SK-N-SH (cell line): ENCODE measurements around the gene ASMTL. TPM values are rescaled to one million over a fixed set of nuclear protein-coding genes. Genes with fewer than 3 reads are reported as not detected.
A peak's percentile ranks its signal among the peaks of the same experiment; 100 is the strongest.

ENCODE experiments used
- CTCF ChIA-PET: fragments of 300-600, 350-600 bp; formaldehyde crosslinking; extraction: SDS; loops from one replicate; lab custom pipeline; 2021; lab: Yijun Ruan, JAX
- POLR2A ChIA-PET: fragments of 350-600 bp; sonication (Branson Sonifier 250); formaldehyde crosslinking; extraction: SDS; loops from one replicate; lab custom pipeline; 2020; ENCODE audit warnings: antibody characterized with exemption, inconsistent platforms; lab: Yijun Ruan, JAX
- DNase-seq: peaks from one replicate; pipeline ENCODE4 v3.0.0; 2012
- H2AFZ ChIP-seq: fragments of 200-600 bp; sonication (generic); 2 replicates; pipeline ENCODE4 v1.8.1; 2016; ENCODE audit warnings: antibody characterized with exemption, mild to moderate bottlenecking, low read depth
- H3F3A ChIP-seq: fragments of 200-600 bp; sonication (generic); replicated peaks from 2 replicates; pipeline ENCODE3; 2016; ENCODE audit warnings: antibody characterized with exemption, mild to moderate bottlenecking; ENCODE audit not compliant: insufficient read depth
- H3K27ac ChIP-seq, 2 experiments: fragments of 200-500 bp in 1 of 2; fragments of 200-600 bp in 1 of 2; sonication (Bioruptor generic) in 1 of 2; sonication (generic), shearing (Covaris generic) in 1 of 2; 2 replicates each; pipeline versions ENCODE4 v1.5.1 to v1.6.1; 2014 to 2016; ENCODE audit warnings: low read depth in 2 of 2, inconsistent platforms in 1 of 2, low read length in 1 of 2, mild to moderate bottlenecking in 1 of 2, mixed read lengths in 1 of 2
- H3K27me3 ChIP-seq: fragments of 200-600 bp; sonication (generic), shearing (Covaris generic); 2 replicates; pipeline ENCODE4 v1.6.1; 2016; ENCODE audit warnings: mixed run types; ENCODE audit not compliant: insufficient read depth
- H3K36me3 ChIP-seq, 2 experiments: fragments of 200-500 bp in 1 of 2; fragments of 200-600 bp in 1 of 2; sonication (Bioruptor generic) in 1 of 2; sonication (generic) in 1 of 2; replicated peaks in 1 of 2; 2 replicates each; pipeline versions ENCODE3 to v1.5.1; 2014 to 2016; ENCODE audit warnings: low read length in 1 of 2, mild to moderate bottlenecking in 1 of 2; ENCODE audit not compliant: insufficient read depth in 2 of 2, control insufficient read depth in 1 of 2
- H3K4me1 ChIP-seq, 2 experiments: fragments of 200-500 bp in 1 of 2; fragments of 200-600 bp in 1 of 2; sonication (Bioruptor generic) in 1 of 2; sonication (generic), shearing (Covaris generic) in 1 of 2; 2 replicates each; pipeline versions ENCODE4 v1.5.1 to v1.6.1; 2014 to 2016; ENCODE audit warnings: low read depth in 1 of 2, low read length in 1 of 2, mixed run types in 1 of 2; ENCODE audit not compliant: insufficient read depth in 2 of 2, control insufficient read depth in 1 of 2
- H3K4me2 ChIP-seq: fragments of 200-600 bp; sonication (generic), shearing (Covaris generic); 2 replicates; pipeline ENCODE4 v1.6.1; 2017; ENCODE audit warnings: mixed run types
- H3K4me3 ChIP-seq, 2 experiments: fragments of 200-500 bp in 1 of 2; fragments of 200-600 bp in 1 of 2; sonication (Bioruptor generic) in 1 of 2; sonication (generic), shearing (Covaris generic) in 1 of 2; 2 replicates each; pipeline versions ENCODE4 v1.5.1 to v1.8.1; 2014 to 2016; ENCODE audit warnings: low read depth in 2 of 2, inconsistent platforms in 1 of 2, low read length in 1 of 2, mild to moderate bottlenecking in 1 of 2, mixed read lengths in 1 of 2, moderate library complexity in 1 of 2
- H3K79me2 ChIP-seq: fragments of 200-600 bp; sonication (generic); 2 replicates; pipeline ENCODE4 v1.8.1; 2017; ENCODE audit warnings: mild to moderate bottlenecking; ENCODE audit not compliant: insufficient read depth
- H3K9ac ChIP-seq: fragments of 200-600 bp; sonication (generic); 2 replicates; pipeline ENCODE4 v1.6.1; 2017; ENCODE audit warnings: mixed run types
- H3K9me2 ChIP-seq: fragments of 200-600 bp; sonication (generic); 2 replicates; pipeline ENCODE4 v1.6.1; 2017; ENCODE audit warnings: mixed run types
- H3K9me3 ChIP-seq: fragments of 200-600 bp; sonication (generic); 2 replicates; pipeline ENCODE4 v1.6.1; 2017; ENCODE audit warnings: mixed run types, mild to moderate bottlenecking, moderate library complexity
- H4K20me1 ChIP-seq: fragments of 200-600 bp; sonication (generic); 2 replicates; pipeline ENCODE4 v1.6.1; 2017; ENCODE audit warnings: mild to moderate bottlenecking, mixed run types; ENCODE audit not compliant: insufficient read depth
- CHD2 ChIP-seq: fragments of 150-350 bp; IDR thresholded peaks from 2 replicates; pipeline ENCODE4 v1.6.1; 2018; ENCODE audit warnings: low read length; ENCODE audit not compliant: partially characterized antibody
- EP300 ChIP-seq, 2 experiments: IDR thresholded peaks; 2 replicates each; pipeline versions ENCODE4 v1.4.0 to v1.6.1; 2012; ENCODE audit warnings: borderline replicate concordance in 1 of 2, low read depth in 1 of 2, low read length in 1 of 2
- FOSL2 ChIP-seq: IDR thresholded peaks from 2 replicates; pipeline ENCODE4 v1.4.0; 2012; ENCODE audit warnings: low read depth, mild to moderate bottlenecking, moderate library complexity, borderline replicate concordance
- FOXM1 ChIP-seq: IDR thresholded peaks from 2 replicates; pipeline ENCODE4 v1.4.0; 2012; ENCODE audit warnings: low read depth, mild to moderate bottlenecking
- GABPA ChIP-seq: IDR thresholded peaks from 2 replicates; pipeline ENCODE4 v1.4.0; 2012; ENCODE audit warnings: low read depth, mild to moderate bottlenecking
- MXI1 ChIP-seq: IDR thresholded peaks from 2 replicates; pipeline ENCODE4 v1.6.1; 2012; ENCODE audit warnings: mild to moderate bottlenecking, low read depth, low read length, improper control_type of control experiment
- NRF1 ChIP-seq: IDR thresholded peaks from 2 replicates; pipeline ENCODE4 v1.6.1; 2012; ENCODE audit warnings: low read depth, mild to moderate bottlenecking, low read length
- POLR2AphosphoS5 ChIP-seq: IDR thresholded peaks from 2 replicates; pipeline ENCODE4 v1.6.1; 2012; ENCODE audit warnings: low read depth, low read length
- SMC3 ChIP-seq: IDR thresholded peaks from 2 replicates; pipeline ENCODE4 v1.6.1; 2012; ENCODE audit warnings: low read depth, low read length, improper control_type of control experiment
- TAF1 ChIP-seq: IDR thresholded peaks from 2 replicates; pipeline ENCODE4 v1.6.1; 2012; ENCODE audit warnings: low read depth, mild to moderate bottlenecking, low read length, moderate library complexity, borderline replicate concordance
- YY1 ChIP-seq: IDR thresholded peaks from 2 replicates; pipeline ENCODE4 v1.4.0; 2012; ENCODE audit warnings: low read depth, mild to moderate bottlenecking
- WGBS: methylation state at CpG from one replicate; pipeline ENCODE4 v1.1.6; 2017; ENCODE audit warnings: low lambda C conversion rate; 5-methylcytosine and 5-hydroxymethylcytosine counted together
- polyA plus RNA-seq, 3 experiments: library from polyadenylated mRNA; depleted of rRNA; stranded (reverse); fragments of >200 nt; gene quantifications; 2 replicates each; pipeline ENCODE4 v1.2.3, GENCODE V29; 2012
- TF ChIP-seq, protein P1 (sequence below): fragments of 150-350 bp; IDR thresholded peaks from 2 replicates; pipeline ENCODE4 v1.6.1; 2017; ENCODE audit warnings: antibody characterized with exemption, low read length, low read depth, borderline replicate concordance
- TF ChIP-seq, protein P2 (sequence below): IDR thresholded peaks from 2 replicates; pipeline ENCODE4 v1.4.0; 2012; ENCODE audit warnings: low read depth
- TF ChIP-seq, protein P3 (sequence below): IDR thresholded peaks from 2 replicates; pipeline ENCODE4; 2012
- TF ChIP-seq, protein P4 (sequence below): fragments of 200-600 bp; sonication (generic); IDR thresholded peaks from 2 replicates; pipeline ENCODE4 v1.6.1; 2017; ENCODE audit warnings: antibody characterized with exemption, mild to moderate bottlenecking, moderate library complexity
- TF ChIP-seq, protein P5 (sequence below): IDR thresholded peaks from 2 replicates; pipeline ENCODE4 v1.6.1; 2012; ENCODE audit warnings: mild to moderate bottlenecking, low read depth, low read length, moderate library complexity

The ASMTL gene, protein sequence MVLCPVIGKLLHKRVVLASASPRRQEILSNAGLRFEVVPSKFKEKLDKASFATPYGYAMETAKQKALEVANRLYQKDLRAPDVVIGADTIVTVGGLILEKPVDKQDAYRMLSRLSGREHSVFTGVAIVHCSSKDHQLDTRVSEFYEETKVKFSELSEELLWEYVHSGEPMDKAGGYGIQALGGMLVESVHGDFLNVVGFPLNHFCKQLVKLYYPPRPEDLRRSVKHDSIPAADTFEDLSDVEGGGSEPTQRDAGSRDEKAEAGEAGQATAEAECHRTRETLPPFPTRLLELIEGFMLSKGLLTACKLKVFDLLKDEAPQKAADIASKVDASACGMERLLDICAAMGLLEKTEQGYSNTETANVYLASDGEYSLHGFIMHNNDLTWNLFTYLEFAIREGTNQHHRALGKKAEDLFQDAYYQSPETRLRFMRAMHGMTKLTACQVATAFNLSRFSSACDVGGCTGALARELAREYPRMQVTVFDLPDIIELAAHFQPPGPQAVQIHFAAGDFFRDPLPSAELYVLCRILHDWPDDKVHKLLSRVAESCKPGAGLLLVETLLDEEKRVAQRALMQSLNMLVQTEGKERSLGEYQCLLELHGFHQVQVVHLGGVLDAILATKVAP
- polyA plus RNA-seq (2012; rRNA removed): 34.7 and 37.7 TPM in 2 replicates
- polyA plus RNA-seq (2012; cell fraction: cytosol; rRNA removed): 18.0 and 22.9 TPM in 2 replicates
- 47.0 and 65.2 TPM in 2 replicates for polyA plus RNA-seq (2012; cell fraction: nucleus; rRNA removed)

DNA sequence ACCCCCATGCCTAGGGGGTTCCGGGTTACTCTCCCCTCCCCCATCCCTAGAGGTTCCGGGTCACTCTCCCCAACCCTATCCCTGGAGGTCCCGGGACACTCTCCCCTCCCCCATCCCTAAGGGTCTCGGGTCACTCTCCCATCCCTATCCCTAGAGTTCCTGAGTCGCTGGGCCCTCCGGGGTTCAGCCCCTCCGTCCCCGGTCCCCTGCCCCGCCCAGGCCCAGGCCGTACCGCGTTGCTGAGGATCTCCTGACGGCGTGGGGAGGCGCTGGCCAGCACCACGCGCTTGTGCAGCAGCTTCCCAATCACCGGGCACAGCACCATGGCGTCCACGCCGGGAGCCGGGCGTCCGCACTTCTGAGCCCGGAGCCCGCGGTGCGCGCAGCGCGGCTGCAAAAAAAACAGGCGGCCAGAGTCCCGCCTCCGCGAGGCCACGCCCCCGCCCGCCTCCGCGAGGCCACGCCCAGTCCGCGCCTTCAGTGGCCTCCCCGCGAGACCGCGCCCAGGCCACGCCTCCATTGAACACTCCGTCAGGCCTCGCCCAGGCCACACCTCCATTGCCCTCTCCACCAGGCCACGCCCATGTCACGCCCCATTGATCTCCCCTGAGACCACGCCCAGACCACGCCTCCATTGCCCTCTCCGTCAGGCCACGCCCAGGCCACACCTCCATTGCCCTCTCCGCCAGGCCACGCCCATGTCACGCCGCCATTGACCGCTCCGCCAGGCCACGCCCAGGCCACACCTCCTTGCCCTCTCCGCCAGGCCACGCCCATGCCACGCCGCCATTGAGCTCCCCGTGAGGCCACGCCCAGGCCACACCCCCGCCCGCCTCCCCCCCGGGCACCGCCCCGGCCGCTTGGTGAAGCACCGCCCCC, at the start of gene ASMTL:
Gene ASMTL, minus strand, starts transcription at position 394 of the 879 bp plus-strand sequence. Its CDS starts 69 bp downstream, at position 325.
- Histone ChIP-seq H3K36me3 (peaks cover 0 to 4% of the 10 kb centered on the region in 2 experiments), H3K4me2 (peak within 1 kb of the TSS; percentile 85), H3F3A (peaks cover 8% of the 10 kb centered on the region), H3K79me2 (peaks cover 34% of the 10 kb centered on the region), H3K27ac (peak within 1 kb of the TSS; percentile 80 to 81), H3K9me3 (no peaks in the 10 kb centered on the region), H3K4me3 (peak within 1 kb of the TSS; percentile 75 to 83), H4K20me1 (0 out of 2 replicates have a peak, but pooled peaks cover 3% of the 10 kb centered on the region), H3K9me2 (no peaks in the 10 kb centered on the region), H2AFZ (peak within 1 kb of the TSS; percentile 85; the same call in 1 of the 2 replicates), H3K4me1 (peaks cover 0 to 9% of the 10 kb centered on the region in 2 experiments; a peak in 1 of 4 replicates), H3K9ac (peak within 1 kb of the TSS; percentile 75), H3K27me3 (peaks cover 16% of the 10 kb centered on the region; the same call in 1 of the 2 replicates)
- WGBS: under 1% methylated on average over 30 of the region's 76 CpGs
- peak; percentile 99 for DNase-seq
- POLR2A ChIA-PET: no interaction called here
- CTCF ChIA-PET: no interaction called here
- TF ChIP-seq, protein P1, sequence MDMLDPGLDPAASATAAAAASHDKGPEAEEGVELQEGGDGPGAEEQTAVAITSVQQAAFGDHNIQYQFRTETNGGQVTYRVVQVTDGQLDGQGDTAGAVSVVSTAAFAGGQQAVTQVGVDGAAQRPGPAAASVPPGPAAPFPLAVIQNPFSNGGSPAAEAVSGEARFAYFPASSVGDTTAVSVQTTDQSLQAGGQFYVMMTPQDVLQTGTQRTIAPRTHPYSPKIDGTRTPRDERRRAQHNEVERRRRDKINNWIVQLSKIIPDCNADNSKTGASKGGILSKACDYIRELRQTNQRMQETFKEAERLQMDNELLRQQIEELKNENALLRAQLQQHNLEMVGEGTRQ: no peak
- peak; percentile 83 for TF ChIP-seq MXI1
- peak; percentile 92 for TF ChIP-seq POLR2AphosphoS5
- 0 out of 2 replicates have a peak, but pooled peaks have one; percentile 1 for TF ChIP-seq SMC3
- TF ChIP-seq FOSL2: no peak
- TF ChIP-seq, protein P2, sequence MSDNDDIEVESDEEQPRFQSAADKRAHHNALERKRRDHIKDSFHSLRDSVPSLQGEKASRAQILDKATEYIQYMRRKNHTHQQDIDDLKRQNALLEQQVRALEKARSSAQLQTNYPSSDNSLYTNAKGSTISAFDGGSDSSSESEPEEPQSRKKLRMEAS: peak; percentile 33; the same call in 1 of the 2 replicates
- TF ChIP-seq FOXM1: no peak
- TF ChIP-seq, protein P3, sequence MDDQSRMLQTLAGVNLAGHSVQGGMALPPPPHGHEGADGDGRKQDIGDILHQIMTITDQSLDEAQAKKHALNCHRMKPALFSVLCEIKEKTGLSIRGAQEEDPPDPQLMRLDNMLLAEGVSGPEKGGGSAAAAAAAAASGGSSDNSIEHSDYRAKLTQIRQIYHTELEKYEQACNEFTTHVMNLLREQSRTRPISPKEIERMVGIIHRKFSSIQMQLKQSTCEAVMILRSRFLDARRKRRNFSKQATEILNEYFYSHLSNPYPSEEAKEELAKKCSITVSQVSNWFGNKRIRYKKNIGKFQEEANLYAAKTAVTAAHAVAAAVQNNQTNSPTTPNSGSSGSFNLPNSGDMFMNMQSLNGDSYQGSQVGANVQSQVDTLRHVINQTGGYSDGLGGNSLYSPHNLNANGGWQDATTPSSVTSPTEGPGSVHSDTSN: no peak
- TF ChIP-seq, protein P4, sequence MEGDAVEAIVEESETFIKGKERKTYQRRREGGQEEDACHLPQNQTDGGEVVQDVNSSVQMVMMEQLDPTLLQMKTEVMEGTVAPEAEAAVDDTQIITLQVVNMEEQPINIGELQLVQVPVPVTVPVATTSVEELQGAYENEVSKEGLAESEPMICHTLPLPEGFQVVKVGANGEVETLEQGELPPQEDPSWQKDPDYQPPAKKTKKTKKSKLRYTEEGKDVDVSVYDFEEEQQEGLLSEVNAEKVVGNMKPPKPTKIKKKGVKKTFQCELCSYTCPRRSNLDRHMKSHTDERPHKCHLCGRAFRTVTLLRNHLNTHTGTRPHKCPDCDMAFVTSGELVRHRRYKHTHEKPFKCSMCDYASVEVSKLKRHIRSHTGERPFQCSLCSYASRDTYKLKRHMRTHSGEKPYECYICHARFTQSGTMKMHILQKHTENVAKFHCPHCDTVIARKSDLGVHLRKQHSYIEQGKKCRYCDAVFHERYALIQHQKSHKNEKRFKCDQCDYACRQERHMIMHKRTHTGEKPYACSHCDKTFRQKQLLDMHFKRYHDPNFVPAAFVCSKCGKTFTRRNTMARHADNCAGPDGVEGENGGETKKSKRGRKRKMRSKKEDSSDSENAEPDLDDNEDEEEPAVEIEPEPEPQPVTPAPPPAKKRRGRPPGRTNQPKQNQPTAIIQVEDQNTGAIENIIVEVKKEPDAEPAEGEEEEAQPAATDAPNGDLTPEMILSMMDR: no peak
- peak; percentile 65 for TF ChIP-seq GABPA
- no peak for TF ChIP-seq EP300 (IDR thresholded peaks at IDR 0.05; ENCODE audit: borderline replicate concordance in 1 of 2, low read depth in 1 of 2, low read length in 1 of 2)
- TF ChIP-seq NRF1: peak; percentile 24; the same call in 1 of the 2 replicates
- peak; percentile 98 for TF ChIP-seq TAF1
- TF ChIP-seq, protein P5, sequence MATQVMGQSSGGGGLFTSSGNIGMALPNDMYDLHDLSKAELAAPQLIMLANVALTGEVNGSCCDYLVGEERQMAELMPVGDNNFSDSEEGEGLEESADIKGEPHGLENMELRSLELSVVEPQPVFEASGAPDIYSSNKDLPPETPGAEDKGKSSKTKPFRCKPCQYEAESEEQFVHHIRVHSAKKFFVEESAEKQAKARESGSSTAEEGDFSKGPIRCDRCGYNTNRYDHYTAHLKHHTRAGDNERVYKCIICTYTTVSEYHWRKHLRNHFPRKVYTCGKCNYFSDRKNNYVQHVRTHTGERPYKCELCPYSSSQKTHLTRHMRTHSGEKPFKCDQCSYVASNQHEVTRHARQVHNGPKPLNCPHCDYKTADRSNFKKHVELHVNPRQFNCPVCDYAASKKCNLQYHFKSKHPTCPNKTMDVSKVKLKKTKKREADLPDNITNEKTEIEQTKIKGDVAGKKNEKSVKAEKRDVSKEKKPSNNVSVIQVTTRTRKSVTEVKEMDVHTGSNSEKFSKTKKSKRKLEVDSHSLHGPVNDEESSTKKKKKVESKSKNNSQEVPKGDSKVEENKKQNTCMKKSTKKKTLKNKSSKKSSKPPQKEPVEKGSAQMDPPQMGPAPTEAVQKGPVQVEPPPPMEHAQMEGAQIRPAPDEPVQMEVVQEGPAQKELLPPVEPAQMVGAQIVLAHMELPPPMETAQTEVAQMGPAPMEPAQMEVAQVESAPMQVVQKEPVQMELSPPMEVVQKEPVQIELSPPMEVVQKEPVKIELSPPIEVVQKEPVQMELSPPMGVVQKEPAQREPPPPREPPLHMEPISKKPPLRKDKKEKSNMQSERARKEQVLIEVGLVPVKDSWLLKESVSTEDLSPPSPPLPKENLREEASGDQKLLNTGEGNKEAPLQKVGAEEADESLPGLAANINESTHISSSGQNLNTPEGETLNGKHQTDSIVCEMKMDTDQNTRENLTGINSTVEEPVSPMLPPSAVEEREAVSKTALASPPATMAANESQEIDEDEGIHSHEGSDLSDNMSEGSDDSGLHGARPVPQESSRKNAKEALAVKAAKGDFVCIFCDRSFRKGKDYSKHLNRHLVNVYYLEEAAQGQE: peak; percentile 72
- peak; percentile 76 for TF ChIP-seq CHD2
- TF ChIP-seq YY1: no peak
